ENCODE results near the gene ZNF554.

ZNF554 gene

GRCh38 chr19:2805991-2806649, 13.5 kb upstream of the ZNF554 start:
- no peak overlapping the region for H3K27ac ChIP-seq
- no peak for TF ChIP-seq CTCF (conservative IDR thresholded peaks at IDR 0.05)

GRCh38 chr19:2806736-2807378, 12.8 kb upstream of the ZNF554 start:
- H3K27ac ChIP-seq, result no peak overlapping the region
- no peak for TF ChIP-seq CTCF (conservative IDR thresholded peaks at IDR 0.05)

- TF ChIP-seq CTCF (conservative IDR thresholded peaks at IDR 0.05), result no peak
Observed at GRCh38 chr19:2807379-2808128, 12.1 kb upstream of the ZNF554 start.

GRCh38 chr19:2808129-2808941, 11.3 kb upstream of the ZNF554 start:
- no peak for TF ChIP-seq CTCF (conservative IDR thresholded peaks at IDR 0.05)
- no peak overlapping the region for H3K27ac ChIP-seq

More at GRCh38 chr19:2807379-2808128, 12.1 kb upstream of the ZNF554 start:
- no peak overlapping the region for H3K27ac ChIP-seq

- no peak for TF ChIP-seq CTCF (conservative IDR thresholded peaks at IDR 0.05)
- no peak overlapping the region for H3K27ac ChIP-seq
Observed at GRCh38 chr19:2809387-2810140, 10.1 kb upstream of the ZNF554 start.

GRCh38 chr19:2810141-2811091, 9.3 kb upstream of the ZNF554 start:
- TF ChIP-seq CTCF (conservative IDR thresholded peaks at IDR 0.05), result no peak
- H3K27ac ChIP-seq, result no peak overlapping the region

All from VCaP (cell line).